ENCODE measurements around the gene TMEM238. TPM values are rescaled to one million over a fixed set of nuclear protein-coding genes. Genes with fewer than 3 reads are reported as not detected.

TMEM238 gene
- total RNA-seq, 1 experiment from 2014 or later, result 7.4 TPM

- no TSS peak for BruUV-seq (replicated peaks)
- ChIA-PET POLR2A (no interaction called here), CTCF (no interaction called here)
- intact Hi-C loops (cut with micrococcal nuclease; ENCODE audit: unreplicated experiment) (no loop called here), in situ Hi-C loops (cut with HindIII; ENCODE audit: low pct_unique_long_range_greater_than_20kb, low sequenced_read_pairs) (no loop called here)
- Histone ChIP-seq H3K4me3 (ENCODE audit: low read depth in 2 of 2, low read length in 2 of 2) (no peak overlapping the region), H3K36me3 (ENCODE audit: control insufficient read depth, insufficient read depth, low read length) (no peaks in the 10 kb centered on the region), H3K27ac (ENCODE audit: low read length) (no peak overlapping the region), H3K4me1 (ENCODE audit: control insufficient read depth, insufficient read depth, low read length) (peaks cover 8% of the 10 kb centered on the region), H3K9me3 (ENCODE audit: control insufficient read depth, insufficient read depth, low read depth, low read length) (no peaks in the 10 kb centered on the region), H3K27me3 (ENCODE audit: control insufficient read depth, insufficient read depth, low read length) (no peaks in the 10 kb centered on the region)
- TF ChIP-seq SIN3A (IDR thresholded peaks at IDR 0.05; ENCODE audit: borderline replicate concordance, insufficient read depth, low read depth, low read length), result no peak
- TF ChIP-seq TCF7L2 (IDR thresholded peaks at IDR 0.05; ENCODE audit: low read depth, low read length), result no peak
- no peak for TF ChIP-seq REST (IDR thresholded peaks at IDR 0.05; ENCODE audit: insufficient read depth in 1 of 2, low read depth in 2 of 2, low read length in 1 of 2)
- DNase-seq (ENCODE audit: low read depth, low spot score) (no peak), ATAC-seq (no peak)
Observed at GRCh38 chr19:55366790-55367189, 17.3 kb downstream of the TMEM238 start.

GRCh38 chr19:55365964-55366363 lies 18.1 kb downstream of the TMEM238 start:
- ATAC-seq (no peak), DNase-seq (ENCODE audit: low read depth, low spot score) (no peak)
- POLR2A ChIA-PET, result no interaction called here
- no peak for TF ChIP-seq TCF7L2 (IDR thresholded peaks at IDR 0.05; ENCODE audit: low read depth, low read length)
- TF ChIP-seq REST (IDR thresholded peaks at IDR 0.05; ENCODE audit: insufficient read depth in 1 of 2, low read depth in 2 of 2, low read length in 1 of 2), result no peak
- no peak for TF ChIP-seq SIN3A (IDR thresholded peaks at IDR 0.05; ENCODE audit: borderline replicate concordance, insufficient read depth, low read depth, low read length)
- no peak for TF ChIP-seq CTCF (IDR thresholded peaks at IDR 0.05)
- no peaks in the 10 kb centered on the region for H3K9me3 ChIP-seq (ENCODE audit: control insufficient read depth, insufficient read depth, low read depth, low read length)
- peaks cover 8% of the 10 kb centered on the region for H3K4me1 ChIP-seq (ENCODE audit: control insufficient read depth, insufficient read depth, low read length)
- CTCF ChIA-PET, result no interaction called here
- no peaks in the 10 kb centered on the region for H3K27me3 ChIP-seq (ENCODE audit: control insufficient read depth, insufficient read depth, low read length)
- in situ Hi-C loops (cut with HindIII; ENCODE audit: low pct_unique_long_range_greater_than_20kb, low sequenced_read_pairs) (no loop called here), intact Hi-C loops (cut with micrococcal nuclease; ENCODE audit: unreplicated experiment) (no loop called here)
- BruUV-seq (replicated peaks), result no TSS peak
- no peak overlapping the region for H3K27ac ChIP-seq (ENCODE audit: low read length)
- no peak overlapping the region for H3K4me3 ChIP-seq (ENCODE audit: low read depth in 2 of 2, low read length in 2 of 2)
- no peaks in the 10 kb centered on the region for H3K36me3 ChIP-seq (ENCODE audit: control insufficient read depth, insufficient read depth, low read length)
